Glutamatergic neuron (in vitro differentiated cells): ENCODE data around the gene CLN5. TPM values are rescaled to one million over a fixed set of nuclear protein-coding genes. Genes with fewer than 3 reads are reported as not detected.

Source experiments
- DNase-seq: peaks from one replicate; pipeline ENCODE4 v3.0.0; 2022
- H3K27ac Mint-ChIP-seq: one replicate; pipeline ENCODE4 v1.8.0; 2020; ENCODE audit warnings: mild to moderate bottlenecking, mixed read lengths, inconsistent platforms; ENCODE audit not compliant: unreplicated experiment
- H3K27me3 Mint-ChIP-seq: one replicate; pipeline ENCODE4 v1.8.0; 2020; ENCODE audit warnings: mild to moderate bottlenecking, moderate library complexity, mixed read lengths, inconsistent platforms; ENCODE audit not compliant: unreplicated experiment
- H3K36me3 Mint-ChIP-seq: one replicate; pipeline ENCODE4 v1.8.0; 2020; ENCODE audit warnings: mild to moderate bottlenecking, mixed read lengths, inconsistent platforms; ENCODE audit not compliant: unreplicated experiment
- H3K4me1 Mint-ChIP-seq: one replicate; pipeline ENCODE4 v1.8.0; 2020; ENCODE audit warnings: mild to moderate bottlenecking, low read depth, mixed read lengths, inconsistent platforms; ENCODE audit not compliant: unreplicated experiment
- H3K4me3 Mint-ChIP-seq: one replicate; pipeline ENCODE4 v1.8.0; 2020; ENCODE audit warnings: mild to moderate bottlenecking, mixed read lengths, inconsistent platforms; ENCODE audit not compliant: unreplicated experiment
- H3K9me3 Mint-ChIP-seq: one replicate; pipeline ENCODE4 v1.8.0; 2020; ENCODE audit warnings: mild to moderate bottlenecking, moderate library complexity, mixed read lengths, inconsistent platforms; ENCODE audit not compliant: unreplicated experiment
- CTCF ChIP-seq: fragments of 200-600 bp; sonication (generic); IDR thresholded peaks from one replicate; pipeline ENCODE4 v1.5.0; 2021; ENCODE audit not compliant: partially characterized antibody, unreplicated experiment
- total RNA-seq: library from RNA; stranded (reverse); fragmentation: NEBNext Ultra II Directional; extraction: Animal tissue kit (Norgen Biotek cat#: 25700); gene quantifications from one replicate; pipeline ENCODE4 v1.2.1, GENCODE V29; 2021; ENCODE audit not compliant: unreplicated experiment

The CLN5 gene
- total RNA-seq, 1 donor from 2014 or later: 14.6 TPM

- Mint-ChIP-seq H3K27me3 (peaks cover 2% of the 10 kb centered on the region), H3K27ac (no peak overlapping the region), H3K36me3 (peaks cover 1% of the 10 kb centered on the region), H3K4me3 (no peak overlapping the region), H3K9me3 (peaks cover 2% of the 10 kb centered on the region), H3K4me1 (no peaks in the 10 kb centered on the region)
- DNase-seq: no peak
- TF ChIP-seq CTCF: no peak
Observed at GRCh38 chr13:77034881-77035280, 43.0 kb downstream of the CLN5 start.

GRCh38 chr13:77036279-77036678 is 44.4 kb downstream of the CLN5 start:
- TF ChIP-seq CTCF: no peak
- peaks cover 4% of the 10 kb centered on the region for H3K4me1 Mint-ChIP-seq
- no peak for DNase-seq
- H3K27ac Mint-ChIP-seq: no peak overlapping the region
- peaks cover 2% of the 10 kb centered on the region for H3K9me3 Mint-ChIP-seq
- H3K27me3 Mint-ChIP-seq: peaks cover 2% of the 10 kb centered on the region
- peaks cover 6% of the 10 kb centered on the region for H3K36me3 Mint-ChIP-seq
- no peak overlapping the region for H3K4me3 Mint-ChIP-seq

- Mint-ChIP-seq H3K4me3 (no peak overlapping the region), H3K9me3 (no peaks in the 10 kb centered on the region), H3K27ac (no peak overlapping the region), H3K36me3 (peaks cover 6% of the 10 kb centered on the region), H3K4me1 (peaks cover 4% of the 10 kb centered on the region), H3K27me3 (peaks cover 2% of the 10 kb centered on the region)
- no peak for DNase-seq
- no peak for TF ChIP-seq CTCF
Observed at GRCh38 chr13:77038907-77039480, 47.1 kb downstream of the CLN5 start.

GRCh38 chr13:77040076-77040475 is 48.2 kb downstream of the CLN5 start:
- peaks cover 2% of the 10 kb centered on the region for H3K27me3 Mint-ChIP-seq
- H3K27ac Mint-ChIP-seq: no peak overlapping the region
- H3K4me3 Mint-ChIP-seq: no peak overlapping the region
- peaks cover 4% of the 10 kb centered on the region for H3K4me1 Mint-ChIP-seq
- no peak for TF ChIP-seq CTCF
- H3K36me3 Mint-ChIP-seq: peaks cover 6% of the 10 kb centered on the region
- no peaks in the 10 kb centered on the region for H3K9me3 Mint-ChIP-seq
- DNase-seq: no peak

- Mint-ChIP-seq H3K27ac (no peak overlapping the region), H3K27me3 (peaks cover 2% of the 10 kb centered on the region)
- TF ChIP-seq CTCF: no peak
Observed at GRCh38 chr13:77040835-77041234, 49.0 kb downstream of the CLN5 start.

More at GRCh38 chr13:77040835-77041234, 49.0 kb downstream of the CLN5 start:
- H3K4me3 Mint-ChIP-seq: no peak overlapping the region
- peaks cover 4% of the 10 kb centered on the region for H3K4me1 Mint-ChIP-seq
- H3K36me3 Mint-ChIP-seq: peaks cover 6% of the 10 kb centered on the region
- no peaks in the 10 kb centered on the region for H3K9me3 Mint-ChIP-seq
- no peak for DNase-seq
